ENCODE measurements around the gene ICAM4.
"Not testable (repeated sequence)": the region's sequence is repeated elsewhere in the genome, so short reads cannot be mapped to it uniquely, and the experiment has no call there.

ICAM4 gene

GRCh38 chr19:10286803-10287737 is at the start of gene ICAM4:
TSS of gene ICAM4 (plus strand) at chr19:10286955. CDS start at chr19:10287013, 58 bp downstream.
- DNase-seq (ENCODE audit: low read depth in 3 of 3), result no peak

- no peak for DNase-seq (ENCODE audit: low read depth in 3 of 3)
These were observed 49.1 kb upstream of the ICAM4 start for GRCh38 chr19:10237702-10238101.

GRCh38 chr19:10238172-10238783 is 48.5 kb upstream of the ICAM4 start:
- DNase-seq (ENCODE audit: low read depth in 3 of 3), result no peak

GRCh38 chr19:10241826-10242449 is 44.8 kb upstream of the ICAM4 start:
- DNase-seq (ENCODE audit: low read depth in 3 of 3), result not testable (repeated sequence)

- DNase-seq (ENCODE audit: low read depth in 3 of 3), result no peak
These were observed 43.1 kb upstream of the ICAM4 start for GRCh38 chr19:10243606-10244005.

GRCh38 chr19:10245189-10245939 is 41.4 kb upstream of the ICAM4 start:
- DNase-seq (ENCODE audit: low read depth in 3 of 3), result no peak

GRCh38 chr19:10246511-10246910 is 40.2 kb upstream of the ICAM4 start:
- DNase-seq (ENCODE audit: low read depth in 3 of 3), result no peak

- DNase-seq (ENCODE audit: low read depth in 3 of 3), result peak; percentile 87 to 94 (median 94)
These were observed 34.7 kb upstream of the ICAM4 start, which contains the start of gene MRPL4 for GRCh38 chr19:10251792-10252694. TSS of gene MRPL4 (plus strand) at chr19:10252214. CDS start at chr19:10252254, 40 bp downstream.

GRCh38 chr19:10252707-10253106 is 34.0 kb upstream of the ICAM4 start:
- DNase-seq (ENCODE audit: low read depth in 3 of 3), result no peak

GRCh38 chr19:10254244-10254643 is 32.5 kb upstream of the ICAM4 start:
- DNase-seq (ENCODE audit: low read depth in 3 of 3), result no peak

- no peak for DNase-seq (ENCODE audit: low read depth in 3 of 3)
These were observed 31.4 kb upstream of the ICAM4 start for GRCh38 chr19:10255358-10255757.

GRCh38 chr19:10256551-10256950 is 30.2 kb upstream of the ICAM4 start:
- no peak for DNase-seq (ENCODE audit: low read depth in 3 of 3)

GRCh38 chr19:10256970-10257615 is 29.7 kb upstream of the ICAM4 start:
- no peak for DNase-seq (ENCODE audit: low read depth in 3 of 3)

- DNase-seq (ENCODE audit: low read depth in 3 of 3), result no peak
These were observed 28.6 kb upstream of the ICAM4 start for GRCh38 chr19:10258080-10258710.

GRCh38 chr19:10259162-10259905 is 27.4 kb upstream of the ICAM4 start:
- DNase-seq (ENCODE audit: low read depth in 3 of 3), result peak; percentile 92 to 98 (median 92)

- DNase-seq (ENCODE audit: low read depth in 3 of 3), result peak; percentile 43 to 68 (median 68)
These were observed 26.6 kb upstream of the ICAM4 start for GRCh38 chr19:10260141-10260584.

- no peak for DNase-seq (ENCODE audit: low read depth in 3 of 3)
These were observed 24.0 kb upstream of the ICAM4 start for GRCh38 chr19:10262771-10263170.

GRCh38 chr19:10266706-10267105 is 20.0 kb upstream of the ICAM4 start:
- no peak for DNase-seq (ENCODE audit: low read depth in 3 of 3)

GRCh38 chr19:10268071-10268470 is 18.7 kb upstream of the ICAM4 start:
- no peak for DNase-seq (ENCODE audit: low read depth in 3 of 3)

Data from stimulated activated CD4-positive, alpha-beta T cell treated with anti-CD3 and anti-CD28 coated beads, TNF-alpha, amount 100 ng/mL, for 48 hours (primary cell).